Kidney capillary endothelial cell (primary cell): Measurements from ENCODE around the gene PCP2.

Experiments used
- DNase-seq: peaks from one replicate; pipeline ENCODE4 v3.0.0-alpha.2; 2018; ENCODE audit warnings: low spot score

PCP2 gene

DNA sequence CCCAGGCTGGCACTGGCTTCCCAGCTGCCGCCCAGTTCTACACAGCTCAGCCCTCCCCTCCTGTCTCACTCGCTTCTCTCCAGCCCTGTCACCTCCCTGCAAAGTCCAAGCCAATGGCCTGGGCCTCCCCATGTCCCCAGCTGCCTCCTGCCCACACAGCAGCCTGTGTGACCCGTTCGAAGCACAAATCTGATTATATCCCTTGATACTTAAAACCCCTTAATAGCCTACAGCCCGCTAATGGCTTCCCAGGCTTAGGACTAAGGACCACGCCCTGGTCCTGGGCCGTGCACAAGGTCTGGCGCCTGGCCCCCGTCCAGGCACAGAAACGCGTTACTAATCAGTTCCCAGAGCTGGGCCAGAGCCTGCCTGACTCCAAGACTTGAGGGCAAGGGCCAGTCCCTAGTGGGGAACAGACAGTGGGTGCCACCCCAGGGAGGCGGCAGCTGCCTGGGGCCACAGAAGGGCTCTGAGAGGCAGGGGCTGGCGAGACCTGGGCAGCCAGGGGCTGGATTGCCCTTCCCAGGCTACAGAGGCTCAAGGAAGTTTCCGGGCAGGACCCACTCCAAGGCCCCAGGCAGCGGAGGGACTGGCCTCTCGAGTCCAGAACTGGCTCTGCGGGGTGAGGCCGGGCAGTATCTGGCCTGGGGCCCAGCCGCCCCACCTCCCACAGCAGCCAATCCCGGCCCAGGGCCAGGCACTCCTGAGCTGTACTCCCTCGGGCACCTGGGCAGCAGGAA lies 14.6 kb downstream of the PCP2 start:
- no peak for DNase-seq

DNA sequence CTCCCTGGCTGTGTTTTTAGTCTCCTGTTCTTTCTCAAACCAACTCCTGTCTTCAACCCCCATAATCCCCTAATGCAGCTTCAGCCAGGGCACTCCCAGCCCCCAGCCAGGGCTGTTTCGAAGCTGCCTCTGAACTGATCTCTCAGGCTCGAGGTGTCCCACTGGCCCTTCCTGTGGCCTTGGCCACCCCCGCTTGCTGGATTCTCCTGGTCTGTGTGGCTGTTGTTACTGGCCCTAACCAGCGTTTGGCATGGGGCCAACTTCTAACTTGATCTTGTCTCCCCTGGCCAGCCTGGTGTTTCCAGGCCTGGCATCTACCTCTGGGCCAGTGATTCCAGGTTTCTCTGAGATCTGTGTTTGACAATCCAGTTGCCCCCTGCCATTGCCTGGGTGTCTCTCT lies 15.2 kb downstream of the PCP2 start:
- no peak for DNase-seq

DNA sequence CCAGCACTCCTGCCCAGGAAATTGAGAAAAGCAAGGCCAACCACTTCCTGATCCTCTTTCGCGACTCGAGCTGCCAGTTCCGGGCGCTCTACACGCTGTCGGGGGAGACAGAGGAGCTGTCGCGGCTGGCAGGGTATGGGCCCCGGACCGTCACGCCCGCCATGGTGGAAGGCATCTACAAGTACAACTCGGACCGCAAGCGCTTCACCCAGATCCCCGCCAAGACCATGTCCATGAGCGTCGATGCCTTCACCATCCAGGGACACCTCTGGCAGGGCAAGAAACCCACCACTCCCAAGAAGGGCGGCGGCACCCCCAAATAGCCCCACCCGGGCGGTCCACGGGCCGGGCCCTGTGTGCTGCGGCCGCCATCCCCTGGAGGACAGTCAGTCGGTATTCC lies 15.8 kb downstream of the PCP2 start:
- DNase-seq = no peak

DNA sequence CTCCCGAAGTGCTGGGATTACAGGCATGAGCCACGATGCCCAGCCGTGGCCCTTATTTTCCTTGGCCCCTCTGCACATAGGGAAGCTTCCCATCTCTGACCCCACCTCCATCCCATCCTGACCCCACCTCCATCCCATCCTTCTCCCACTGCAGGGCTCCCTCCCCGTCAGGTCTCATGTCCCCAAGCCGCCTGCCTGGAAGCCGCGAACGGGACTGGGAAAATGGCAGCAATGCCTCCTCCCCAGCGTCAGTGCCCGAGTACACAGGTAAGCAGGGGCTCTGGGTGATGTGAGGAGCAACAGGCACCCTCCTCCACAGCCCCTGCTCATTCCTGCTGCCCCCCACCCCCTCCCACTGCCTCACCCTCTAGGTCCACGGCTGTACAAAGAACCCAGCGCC lies 16.3 kb downstream of the PCP2 start:
- no peak for DNase-seq

DNA sequence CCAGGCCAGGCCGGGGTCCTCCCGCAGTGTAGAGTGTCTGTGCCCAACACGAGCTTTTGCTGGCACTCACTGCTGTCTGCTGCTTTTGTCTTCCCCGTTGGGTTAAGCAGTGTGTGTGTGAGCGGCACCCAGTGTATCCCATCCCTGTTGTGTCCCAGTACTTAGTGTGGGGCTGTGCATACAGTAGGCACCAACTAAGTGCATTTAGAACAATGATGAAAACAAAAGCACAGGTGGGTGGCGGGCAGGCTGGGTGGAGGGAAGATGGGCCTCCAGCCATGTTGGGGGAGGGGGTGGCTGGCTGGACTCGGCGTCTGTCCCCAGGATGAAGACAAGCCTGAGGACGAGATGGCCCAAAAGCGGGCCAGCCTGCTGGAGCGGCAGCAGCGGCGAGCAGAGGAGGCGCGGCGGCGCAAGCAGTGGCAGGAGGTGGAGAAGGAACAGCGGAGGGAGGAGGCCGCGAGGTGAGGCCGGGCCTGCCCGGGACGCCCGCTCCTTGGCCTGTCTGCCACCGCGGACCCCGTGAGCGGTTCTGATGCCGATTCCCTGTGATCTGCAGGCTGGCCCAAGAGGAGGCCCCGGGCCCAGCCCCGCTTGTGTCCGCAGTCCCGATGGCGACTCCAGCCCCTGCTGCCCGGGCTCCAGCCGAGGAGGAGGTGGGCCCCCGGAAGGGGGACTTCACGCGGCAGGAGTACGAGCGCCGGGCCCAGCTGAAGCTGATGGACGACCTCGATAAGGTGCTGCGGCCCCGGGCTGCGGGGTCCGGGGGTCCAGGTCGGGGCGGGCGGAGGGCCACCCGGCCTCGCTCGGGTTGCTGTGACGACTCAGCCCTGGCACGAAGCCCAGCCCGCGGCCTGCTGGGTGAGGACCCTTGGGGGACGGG lies 18.4 kb downstream of the PCP2 start:
- DNase-seq = no peak

DNA sequence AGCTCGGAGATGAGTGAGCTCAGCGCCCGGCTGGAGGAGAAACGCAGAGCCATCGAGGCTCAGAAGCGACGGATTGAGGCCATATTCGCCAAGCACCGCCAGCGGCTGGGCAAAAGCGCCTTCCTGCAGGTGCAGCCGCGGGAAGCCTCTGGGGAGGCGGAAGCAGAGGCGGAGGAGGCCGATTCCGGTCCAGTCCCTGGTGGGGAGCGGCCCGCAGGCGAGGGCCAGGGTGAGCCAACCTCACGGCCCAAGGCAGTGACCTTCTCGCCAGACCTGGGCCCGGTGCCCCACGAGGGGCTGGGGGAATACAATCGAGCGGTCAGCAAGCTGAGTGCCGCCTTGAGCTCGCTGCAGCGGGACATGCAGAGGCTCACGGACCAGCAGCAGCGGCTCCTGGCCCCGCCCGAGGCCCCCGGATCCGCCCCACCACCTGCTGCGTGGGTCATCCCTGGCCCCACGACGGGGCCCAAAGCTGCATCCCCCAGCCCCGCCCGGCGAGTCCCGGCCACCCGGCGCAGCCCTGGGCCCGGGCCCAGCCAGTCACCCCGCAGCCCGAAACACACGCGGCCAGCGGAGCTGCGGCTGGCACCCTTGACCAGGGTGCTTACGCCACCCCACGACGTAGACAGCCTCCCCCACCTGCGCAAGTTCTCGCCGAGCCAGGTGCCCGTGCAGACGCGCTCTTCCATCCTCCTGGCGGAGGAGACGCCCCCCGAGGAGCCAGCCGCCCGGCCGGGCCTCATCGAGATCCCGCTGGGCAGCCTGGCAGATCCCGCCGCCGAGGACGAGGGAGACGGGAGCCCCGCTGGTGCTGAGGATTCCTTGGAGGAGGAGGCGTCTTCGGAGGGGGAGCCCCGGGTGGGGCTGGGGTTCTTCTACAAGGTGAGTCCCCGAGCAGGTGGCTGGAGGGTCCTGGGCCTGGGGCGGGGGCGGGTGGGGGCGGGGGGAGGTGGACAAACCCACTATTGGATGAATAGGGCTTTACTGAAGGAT lies 20.9 kb downstream of the PCP2 start:
- no peak for DNase-seq

DNA sequence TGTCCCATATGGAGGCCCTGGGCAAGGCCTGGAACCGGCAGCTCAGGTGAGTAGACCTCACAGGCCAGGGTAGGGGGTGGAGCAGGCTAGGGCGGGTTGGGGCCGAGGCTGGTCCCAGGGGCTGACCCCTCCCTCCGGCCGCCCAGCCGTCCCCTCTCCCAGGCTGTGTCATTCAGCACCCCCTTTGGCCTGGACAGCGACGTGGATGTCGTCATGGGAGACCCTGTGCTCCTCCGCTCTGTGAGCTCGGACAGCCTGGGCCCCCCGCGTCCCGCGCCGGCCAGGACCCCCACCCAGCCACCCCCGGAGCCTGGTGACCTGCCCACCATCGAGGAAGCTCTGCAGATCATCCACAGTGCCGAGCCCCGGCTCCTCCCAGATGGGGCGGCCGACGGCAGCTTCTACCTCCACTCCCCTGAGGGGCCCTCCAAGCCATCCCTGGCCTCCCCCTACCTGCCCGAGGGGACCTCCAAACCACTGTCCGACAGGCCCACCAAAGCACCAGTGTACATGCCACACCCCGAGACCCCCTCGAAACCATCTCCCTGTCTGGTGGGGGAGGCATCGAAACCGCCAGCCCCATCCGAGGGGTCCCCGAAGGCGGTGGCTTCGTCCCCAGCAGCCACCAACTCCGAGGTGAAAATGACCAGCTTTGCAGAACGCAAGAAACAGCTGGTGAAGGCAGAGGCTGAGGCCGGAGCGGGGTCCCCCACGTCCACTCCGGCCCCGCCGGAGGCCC lies 21.8 kb downstream of the PCP2 start:
- DNase-seq = no peak

DNA sequence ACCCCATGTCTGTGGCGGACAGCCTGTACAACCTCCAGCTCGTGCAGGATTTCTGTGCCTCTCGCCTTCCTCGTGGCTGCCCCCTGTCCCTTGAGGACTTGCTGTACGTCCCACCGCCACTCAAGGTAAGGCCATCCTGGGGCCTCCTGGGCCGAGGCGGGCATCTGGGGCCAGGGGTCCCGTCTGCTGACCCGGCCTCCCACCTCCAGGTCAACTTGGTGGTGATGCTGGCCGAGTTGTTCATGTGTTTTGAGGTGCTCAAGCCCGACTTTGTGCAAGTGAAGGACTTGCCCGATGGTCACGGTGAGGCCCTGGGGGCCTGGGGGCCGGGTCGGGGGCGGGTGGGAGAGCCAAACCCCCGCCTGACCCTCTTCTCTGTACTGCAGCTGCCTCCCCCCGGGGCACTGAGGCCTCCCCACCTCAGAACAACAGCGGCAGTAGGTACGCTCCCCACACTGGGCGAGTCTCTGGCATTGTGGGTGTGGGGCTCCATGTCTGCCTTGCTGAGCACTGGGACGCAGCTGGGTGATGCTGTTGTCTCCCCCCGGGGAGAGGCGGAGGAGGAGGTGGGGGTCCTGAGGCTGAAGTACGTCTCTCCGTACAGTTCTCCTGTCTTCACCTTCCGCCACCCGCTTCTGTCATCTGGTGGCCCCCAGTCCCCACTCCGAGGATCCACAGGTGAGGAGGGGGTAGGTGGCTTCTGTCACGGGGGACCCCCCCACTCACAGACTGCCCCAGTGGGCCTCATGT lies 22.9 kb downstream of the PCP2 start:
- DNase-seq = no peak

DNA sequence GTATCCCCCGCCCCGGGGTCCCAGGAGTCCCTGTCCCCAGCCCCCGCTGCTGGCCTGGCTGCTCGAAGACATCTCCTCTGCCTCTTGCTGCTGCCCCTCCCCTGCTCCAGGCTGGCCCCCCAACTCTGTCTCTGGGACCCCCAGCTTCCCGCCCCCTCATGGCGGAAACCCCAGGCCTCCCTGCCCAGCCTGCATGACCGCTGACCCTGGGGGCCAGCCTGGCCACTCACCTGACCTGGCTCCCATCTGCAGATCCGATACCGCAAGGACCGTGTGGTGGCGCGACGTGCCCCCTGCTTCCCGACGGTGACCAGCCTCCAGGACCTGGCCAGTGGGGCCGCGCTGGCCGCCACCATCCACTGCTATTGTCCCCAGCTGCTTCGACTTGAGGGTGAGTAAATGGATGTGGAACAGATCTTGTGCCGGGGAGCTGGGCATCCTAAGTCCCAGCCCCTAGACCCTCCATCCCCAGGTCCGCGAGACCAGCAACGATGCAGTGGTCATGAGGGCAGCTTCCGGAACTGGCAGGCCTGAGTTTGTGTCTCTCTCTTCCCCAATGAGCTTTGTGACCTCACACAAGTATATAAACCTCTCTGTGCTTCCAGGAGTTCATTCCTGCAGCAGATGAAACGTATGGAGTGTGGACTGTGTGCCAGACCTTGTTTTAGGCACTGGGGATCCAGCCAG lies 25.5 kb downstream of the PCP2 start:
- no peak for DNase-seq

DNA sequence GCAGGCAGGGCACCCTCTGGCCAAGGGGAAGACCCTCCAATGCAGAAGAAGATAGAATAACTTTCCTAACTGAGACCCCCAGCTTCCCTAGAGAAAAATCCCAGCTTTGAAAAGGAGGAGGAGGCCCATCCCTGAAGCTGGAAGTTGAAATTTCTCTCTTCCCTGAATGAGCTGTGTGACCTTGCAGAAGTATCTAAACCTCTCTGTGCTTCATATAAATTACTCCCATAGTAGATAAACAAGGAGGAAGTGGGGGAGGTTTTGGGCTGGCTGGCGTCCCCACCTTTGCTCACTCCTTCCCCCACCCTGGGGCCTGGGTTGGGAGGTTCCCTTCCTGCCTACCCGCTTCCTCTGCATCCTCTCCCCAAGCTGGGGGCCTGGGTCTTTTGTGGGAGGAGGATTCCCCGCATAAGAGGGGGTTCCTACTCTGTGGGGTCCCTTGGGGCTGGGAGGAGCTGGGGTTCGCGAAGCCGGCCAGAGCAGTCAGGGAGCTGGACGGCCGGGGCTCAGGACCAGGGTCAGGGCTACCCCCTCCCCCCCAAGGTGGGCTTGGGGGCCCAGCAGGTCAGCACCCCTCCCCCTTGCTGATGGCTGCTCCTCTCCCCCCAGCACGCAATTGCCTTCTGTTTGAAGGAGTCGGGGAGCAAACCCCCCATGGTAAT lies 26.2 kb downstream of the PCP2 start:
- no peak for DNase-seq

DNA sequence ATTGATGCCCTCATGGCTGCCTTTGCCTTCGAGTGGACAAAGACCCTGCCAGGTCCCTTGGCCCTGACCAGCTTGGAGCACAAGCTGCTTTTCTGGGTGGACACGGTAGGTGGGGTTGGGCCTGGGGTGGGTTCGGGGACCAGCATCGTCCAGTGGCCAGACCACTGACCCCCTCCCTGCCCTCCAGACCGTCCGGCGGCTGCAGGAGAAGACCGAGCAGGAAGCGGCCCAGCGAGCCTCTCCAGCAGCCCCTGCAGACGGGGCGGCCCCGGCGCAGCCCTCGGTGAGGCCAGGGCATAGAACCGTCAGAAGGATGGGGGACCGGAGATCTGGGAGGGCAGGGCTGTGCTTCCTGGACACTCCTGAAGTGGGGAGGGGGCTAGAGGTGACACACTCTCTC lies 27.2 kb downstream of the PCP2 start:
- no peak for DNase-seq

DNA sequence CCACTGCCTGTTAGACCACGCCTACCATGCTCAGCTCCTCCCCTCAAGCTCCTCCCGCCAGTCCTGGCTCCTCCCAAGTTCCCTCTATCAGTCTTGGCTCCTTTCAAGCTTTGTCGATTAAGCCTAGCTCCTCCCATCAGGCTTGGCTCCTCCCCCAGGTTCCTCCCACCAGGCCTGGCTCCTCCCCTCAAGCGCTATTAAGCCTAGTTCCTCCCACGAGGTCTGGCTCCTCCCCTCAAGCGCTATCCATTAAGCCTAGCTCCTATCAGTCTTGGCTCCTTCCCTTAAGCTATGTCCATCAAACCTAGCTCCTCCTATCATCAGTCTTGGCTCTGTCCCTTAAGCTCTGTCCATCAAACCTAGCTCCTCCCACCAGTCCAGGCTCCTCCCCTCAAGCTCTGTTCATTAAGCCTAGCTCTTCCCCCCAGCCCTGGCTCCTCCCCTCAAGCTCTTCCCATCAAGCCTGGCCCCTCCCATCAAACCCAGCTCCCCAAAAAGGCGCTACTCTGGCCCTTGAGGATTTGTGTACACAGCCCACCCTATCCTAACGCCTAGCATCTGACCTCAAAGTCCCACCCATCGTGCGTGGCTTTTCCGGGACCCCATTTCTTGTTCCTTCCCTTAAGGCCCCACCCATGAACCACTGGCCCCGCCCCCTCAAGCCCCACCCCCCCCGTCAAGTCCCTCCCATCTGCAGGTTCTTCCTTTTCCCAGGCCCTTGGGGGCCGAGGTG lies 27.9 kb downstream of the PCP2 start:
- DNase-seq = no peak

DNA sequence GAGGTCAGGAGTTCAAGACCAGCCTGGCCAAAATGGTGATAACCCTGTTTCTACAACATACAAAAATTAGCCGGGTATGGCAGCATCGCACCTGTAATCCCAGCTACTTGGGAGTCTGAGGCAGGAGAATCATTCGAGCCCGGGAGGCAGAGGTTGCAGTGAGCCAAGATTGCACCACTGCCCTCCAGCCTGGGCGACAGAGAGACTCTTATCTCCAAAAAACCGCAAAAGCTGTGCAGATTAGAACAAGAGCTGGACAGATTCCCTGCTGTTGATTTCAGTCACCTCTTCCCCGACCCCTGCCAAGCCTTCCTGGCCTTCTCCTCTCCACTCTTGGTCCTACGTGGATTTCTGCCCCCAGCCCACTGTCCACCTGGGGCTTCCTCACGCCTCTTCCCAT lies 29.6 kb downstream of the PCP2 start:
- DNase-seq = no peak

DNA sequence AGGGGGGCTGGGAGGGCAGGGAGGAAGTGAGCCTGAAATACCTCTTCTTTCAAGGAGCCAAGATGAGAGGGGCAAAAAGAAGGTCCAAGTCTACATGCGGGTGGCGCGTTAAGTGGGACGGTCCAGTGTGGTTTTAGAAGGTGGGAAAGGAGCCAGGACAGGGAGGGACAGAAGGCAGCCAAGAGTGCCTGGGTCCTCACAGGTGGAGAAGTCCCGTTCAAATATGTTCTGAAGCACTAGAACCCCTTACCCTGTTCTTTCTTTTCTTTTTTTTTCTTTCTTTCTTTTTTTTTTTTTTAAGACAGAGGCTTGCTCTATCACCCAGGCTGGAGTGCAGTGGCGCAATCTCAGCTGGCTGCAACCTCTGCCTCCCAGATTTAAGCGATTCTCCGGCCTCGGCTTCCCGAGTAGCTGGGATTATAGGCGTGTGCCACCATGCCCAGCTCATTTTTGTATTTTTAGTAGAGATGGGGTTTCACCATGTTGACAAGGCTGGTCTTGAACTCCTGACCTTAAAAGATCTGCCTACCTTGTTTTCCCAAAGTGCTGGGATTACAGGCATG lies 30.5 kb downstream of the PCP2 start:
- no peak for DNase-seq

DNA sequence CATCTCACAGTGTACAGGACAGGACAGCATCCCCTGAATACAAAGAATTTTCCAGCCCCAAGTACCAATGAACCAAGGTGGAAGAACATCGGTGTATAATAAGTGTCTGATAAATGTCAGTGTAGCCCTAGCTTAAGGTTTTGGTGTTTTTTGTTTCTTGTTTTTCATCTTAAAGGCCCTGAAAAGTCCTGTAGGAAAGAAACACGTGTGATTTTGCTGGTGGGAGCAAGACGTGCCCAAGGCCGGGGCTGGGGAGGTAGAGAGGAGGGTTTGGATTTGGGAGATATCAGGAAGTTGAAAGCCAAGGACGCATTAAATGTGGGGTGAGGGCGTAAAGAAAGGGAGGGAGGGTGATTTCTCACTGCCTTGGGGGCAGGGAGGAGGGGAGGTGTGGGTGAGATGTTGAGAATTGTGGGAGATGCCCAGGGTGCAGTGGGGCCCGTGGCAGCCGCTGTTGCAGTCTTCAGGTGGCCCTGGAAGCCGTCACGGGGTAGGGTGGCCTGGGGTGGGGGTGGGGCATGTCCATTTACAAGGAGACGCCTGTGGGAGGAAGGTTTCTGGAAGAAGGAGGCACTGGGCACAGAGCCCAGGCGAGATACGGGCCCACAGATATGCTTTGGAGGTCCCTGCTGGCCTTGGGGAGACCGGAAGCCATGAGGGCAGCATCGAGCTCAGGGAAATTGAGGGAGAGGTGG lies 31.1 kb downstream of the PCP2 start:
- DNase-seq = no peak

DNA sequence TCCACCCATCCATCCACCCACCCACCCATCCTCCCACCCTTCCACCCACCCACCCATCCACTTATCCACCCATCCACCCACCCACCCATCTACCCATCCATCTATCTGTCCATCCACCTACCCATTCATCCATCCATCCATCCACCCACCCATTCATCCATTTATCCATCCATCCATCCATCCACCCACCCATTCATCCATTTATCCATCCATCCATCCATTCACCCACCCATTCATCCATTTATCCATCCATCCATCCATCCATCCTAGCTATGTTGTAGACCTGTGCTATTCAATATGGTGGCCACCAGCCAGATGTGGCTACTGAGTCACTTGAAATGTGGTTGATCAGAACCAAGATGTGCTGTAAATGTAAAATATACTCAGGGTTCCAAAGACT lies 32.8 kb downstream of the PCP2 start:
- no peak for DNase-seq

DNA sequence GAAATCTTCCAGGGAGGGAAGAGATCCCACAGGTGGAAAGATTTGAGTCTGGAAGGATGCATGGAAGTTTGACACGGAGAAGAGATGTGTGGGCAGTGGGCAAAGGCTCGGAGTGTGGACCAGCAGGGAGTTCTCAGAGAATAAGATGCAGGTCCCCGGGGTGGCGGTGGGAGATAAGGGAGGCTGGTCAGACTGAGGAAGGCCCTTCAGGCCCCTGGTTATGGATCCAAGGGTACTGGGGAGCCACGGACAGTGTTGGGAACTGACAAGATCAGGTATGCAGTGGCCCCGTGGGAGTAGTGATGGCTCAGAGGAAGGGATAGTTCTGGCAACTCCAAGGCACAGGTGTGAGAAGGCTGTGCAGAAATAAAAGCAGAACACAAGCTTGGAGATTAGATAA lies 35.3 kb downstream of the PCP2 start:
- no peak for DNase-seq

DNA sequence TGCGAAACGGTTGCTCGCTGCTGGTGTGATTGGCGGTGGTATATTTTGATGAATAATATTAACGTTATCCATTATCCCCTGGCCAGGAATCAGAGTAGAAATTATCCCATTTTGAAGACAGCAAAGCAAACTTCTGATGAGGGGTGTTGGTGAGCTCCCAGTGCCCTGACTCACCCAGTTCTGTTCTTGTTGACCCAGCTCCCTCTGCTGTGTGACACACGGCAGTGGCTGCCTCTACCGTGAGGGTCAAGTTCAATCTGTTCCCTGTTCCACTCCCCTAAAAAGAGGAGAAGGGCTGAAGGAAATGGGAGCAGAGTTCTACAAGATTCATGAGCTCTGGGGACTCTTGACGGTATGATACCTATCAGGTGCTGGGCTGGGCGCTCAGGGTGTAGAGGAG lies 35.8 kb downstream of the PCP2 start:
- no peak for DNase-seq
